Prostate gland (tissue), 2 donors: ENCODE results near the gene CYP2C18.

Experiments used
- POLR2A ChIP-seq: fragments of 450-650 bp; IDR thresholded peaks from one replicate; pipeline ENCODE4 v1.6.1; 2016; ENCODE audit warnings: antibody characterized with exemption, mild to moderate bottlenecking
- TF ChIP-seq, protein P1 (sequence below), 4 experiments: fragments of 200-600 bp in 2 of 4; fragments of 450-650 bp in 2 of 4; sonication (generic) in 2 of 4; IDR thresholded peaks; 1 replicate in 3 of 4; 2 replicates in 1 of 4; pipeline ENCODE4 v1.5.1; 2016 to 2019; ENCODE audit warnings: antibody characterized with exemption in 4 of 4, mild to moderate bottlenecking in 2 of 4, moderate library complexity in 2 of 4

GRCh38 chr10:94678475-94678874 lies 5.1 kb upstream of the CYP2C18 start:
- TF ChIP-seq POLR2A = no peak
- TF ChIP-seq, protein P1, sequence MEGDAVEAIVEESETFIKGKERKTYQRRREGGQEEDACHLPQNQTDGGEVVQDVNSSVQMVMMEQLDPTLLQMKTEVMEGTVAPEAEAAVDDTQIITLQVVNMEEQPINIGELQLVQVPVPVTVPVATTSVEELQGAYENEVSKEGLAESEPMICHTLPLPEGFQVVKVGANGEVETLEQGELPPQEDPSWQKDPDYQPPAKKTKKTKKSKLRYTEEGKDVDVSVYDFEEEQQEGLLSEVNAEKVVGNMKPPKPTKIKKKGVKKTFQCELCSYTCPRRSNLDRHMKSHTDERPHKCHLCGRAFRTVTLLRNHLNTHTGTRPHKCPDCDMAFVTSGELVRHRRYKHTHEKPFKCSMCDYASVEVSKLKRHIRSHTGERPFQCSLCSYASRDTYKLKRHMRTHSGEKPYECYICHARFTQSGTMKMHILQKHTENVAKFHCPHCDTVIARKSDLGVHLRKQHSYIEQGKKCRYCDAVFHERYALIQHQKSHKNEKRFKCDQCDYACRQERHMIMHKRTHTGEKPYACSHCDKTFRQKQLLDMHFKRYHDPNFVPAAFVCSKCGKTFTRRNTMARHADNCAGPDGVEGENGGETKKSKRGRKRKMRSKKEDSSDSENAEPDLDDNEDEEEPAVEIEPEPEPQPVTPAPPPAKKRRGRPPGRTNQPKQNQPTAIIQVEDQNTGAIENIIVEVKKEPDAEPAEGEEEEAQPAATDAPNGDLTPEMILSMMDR (IDR thresholded peaks at IDR 0.05) = no peak
